Uterus (tissue), 4 donors: Measurements from ENCODE around the gene RHOBTB1. TPM values are rescaled to one million over a fixed set of nuclear protein-coding genes. Genes with fewer than 3 reads are reported as not detected.

Experiments used
- DNase-seq, 2 donors: peaks; one replicate each; pipeline ENCODE4 v3.0.0-alpha.2; 2019 to 2020
- H3K27ac ChIP-seq, 2 donors: fragments of 200-600 bp; sonication (generic); 1 replicate in 1 of 2; 2 replicates in 1 of 2; pipeline ENCODE4 v1.5.1; 2016 to 2018
- H3K27me3 ChIP-seq, 2 donors: fragments of 200-600 bp; sonication (generic); one replicate each; pipeline ENCODE4 v1.5.1; 2018 to 2019; ENCODE audit warnings: control low read depth in 1 of 2
- H3K36me3 ChIP-seq, 2 donors: fragments of 200-600 bp; sonication (generic); one replicate each; pipeline ENCODE4 v1.5.1; 2019; ENCODE audit warnings: control low read depth in 1 of 2
- H3K4me1 ChIP-seq, 2 donors: fragments of 200-600 bp; sonication (generic); one replicate each; pipeline ENCODE4 v1.5.1; 2018 to 2019; ENCODE audit warnings: control low read depth in 1 of 2
- H3K4me3 ChIP-seq, 2 donors: fragments of 200-600 bp; sonication (generic); 1 replicate in 1 of 2; 2 replicates in 1 of 2; pipeline ENCODE4 v1.5.1; 2018 to 2019; ENCODE audit warnings: mild to moderate bottlenecking in 1 of 2
- H3K9me3 ChIP-seq, 2 donors: fragments of 200-600 bp; sonication (generic); one replicate each; pipeline ENCODE4 v1.5.1; 2019; ENCODE audit warnings: control low read depth in 1 of 2
- POLR2A ChIP-seq, 2 donors: fragments of 450-650 bp; IDR thresholded peaks; one replicate each; pipeline ENCODE4 v1.6.1; 2016; ENCODE audit warnings: antibody characterized with exemption in 2 of 2, mild to moderate bottlenecking in 1 of 2, moderate library complexity in 1 of 2
- intact Hi-C: fragments of 100-400 bp; cut with DNase I; formaldehyde crosslinking; loops from one replicate; pipeline ENCODE4 v1.15.1; 2023; ENCODE audit warnings: low total_unique reads
- total RNA-seq, 4 donors: library from RNA; depleted of rRNA in 3 of 4; stranded (reverse); fragments of >200 nt in 3 of 4; gene quantifications; one replicate each; pipeline versions ENCODE4 v1.1.0 to v1.2.4, GENCODE V29; 2014 to 2023
- TF ChIP-seq, protein P1 (sequence below), 4 experiments: fragments of 200-600 bp in 2 of 4; fragments of 450-650 bp in 2 of 4; sonication (generic) in 2 of 4; IDR thresholded peaks; one replicate each; pipeline ENCODE4 v1.5.1; 2016 to 2019; ENCODE audit warnings: antibody characterized with exemption in 4 of 4, mild to moderate bottlenecking in 2 of 4, moderate library complexity in 1 of 4
- donor health status: DM: yes; HTN: yes; CAD: no.

The RHOBTB1 gene
- total RNA-seq, 4 donors from 2014 or later, result 6.9 to 67.5 (median 13.8) TPM

DNA sequence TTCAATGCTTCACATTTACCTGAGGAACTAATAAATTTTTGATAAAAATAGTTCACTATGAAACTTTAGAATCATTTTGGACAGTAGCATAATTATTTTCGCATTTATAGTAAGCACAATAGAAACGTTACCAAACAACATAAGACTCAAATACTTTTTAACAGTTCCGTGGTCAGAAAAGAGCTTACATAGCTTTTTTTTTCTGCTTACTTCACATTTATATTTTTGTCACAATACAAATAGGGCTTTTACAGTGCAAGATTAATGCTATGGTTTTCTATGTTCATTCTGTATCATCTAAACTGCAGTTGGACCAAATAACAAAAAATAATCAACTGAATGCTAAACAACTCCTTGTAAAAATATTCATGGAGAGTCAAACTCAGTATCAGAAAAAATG, 26.5 kb upstream of the RHOBTB1 start:
- Histone ChIP-seq H3K27me3 (no peaks in the 10 kb centered on the region), H3K9me3 (no peaks in the 10 kb centered on the region), H3K36me3 (no peaks in the 10 kb centered on the region), H3K27ac (no peak overlapping the region), H3K4me1 (no peaks in the 10 kb centered on the region), H3K4me3 (no peak overlapping the region)
- intact Hi-C loops, result no loop called here
- TF ChIP-seq, protein P1, sequence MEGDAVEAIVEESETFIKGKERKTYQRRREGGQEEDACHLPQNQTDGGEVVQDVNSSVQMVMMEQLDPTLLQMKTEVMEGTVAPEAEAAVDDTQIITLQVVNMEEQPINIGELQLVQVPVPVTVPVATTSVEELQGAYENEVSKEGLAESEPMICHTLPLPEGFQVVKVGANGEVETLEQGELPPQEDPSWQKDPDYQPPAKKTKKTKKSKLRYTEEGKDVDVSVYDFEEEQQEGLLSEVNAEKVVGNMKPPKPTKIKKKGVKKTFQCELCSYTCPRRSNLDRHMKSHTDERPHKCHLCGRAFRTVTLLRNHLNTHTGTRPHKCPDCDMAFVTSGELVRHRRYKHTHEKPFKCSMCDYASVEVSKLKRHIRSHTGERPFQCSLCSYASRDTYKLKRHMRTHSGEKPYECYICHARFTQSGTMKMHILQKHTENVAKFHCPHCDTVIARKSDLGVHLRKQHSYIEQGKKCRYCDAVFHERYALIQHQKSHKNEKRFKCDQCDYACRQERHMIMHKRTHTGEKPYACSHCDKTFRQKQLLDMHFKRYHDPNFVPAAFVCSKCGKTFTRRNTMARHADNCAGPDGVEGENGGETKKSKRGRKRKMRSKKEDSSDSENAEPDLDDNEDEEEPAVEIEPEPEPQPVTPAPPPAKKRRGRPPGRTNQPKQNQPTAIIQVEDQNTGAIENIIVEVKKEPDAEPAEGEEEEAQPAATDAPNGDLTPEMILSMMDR (IDR thresholded peaks at IDR 0.05), result no peak
- TF ChIP-seq POLR2A (IDR thresholded peaks at IDR 0.05), result no peak
- no peak for DNase-seq

DNA sequence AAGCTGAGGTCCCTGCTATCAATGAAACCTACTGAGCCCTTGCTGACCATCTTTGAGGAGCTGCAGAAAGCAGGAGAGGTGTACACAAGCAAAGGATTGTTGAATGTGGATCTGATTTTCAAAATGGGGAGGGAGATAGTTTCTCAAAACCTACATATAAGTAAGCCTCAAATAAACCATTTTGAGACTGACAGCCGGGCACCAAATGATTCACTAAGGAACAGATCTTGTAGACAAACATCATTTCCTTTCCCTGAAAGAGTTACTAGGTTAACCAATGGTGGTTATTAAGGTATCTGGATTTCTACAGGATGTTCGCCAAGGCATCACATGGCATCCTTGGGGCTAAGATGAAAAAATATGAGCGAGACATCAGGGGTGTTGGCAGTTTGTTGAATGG, 24.5 kb upstream of the RHOBTB1 start:
- peaks cover 0 to 11% of the 10 kb centered on the region in 2 donors for H3K4me1 ChIP-seq
- intact Hi-C loops, result no loop called here
- H3K9me3 ChIP-seq, result no peaks in the 10 kb centered on the region
- TF ChIP-seq, protein P1 (IDR thresholded peaks at IDR 0.05), result no peak
- TF ChIP-seq POLR2A (IDR thresholded peaks at IDR 0.05), result no peak
- H3K36me3 ChIP-seq, result no peaks in the 10 kb centered on the region
- no peak for DNase-seq
- H3K27me3 ChIP-seq, result no peaks in the 10 kb centered on the region
- H3K4me3 ChIP-seq, result no peak overlapping the region
- H3K27ac ChIP-seq, result no peak overlapping the region

DNA sequence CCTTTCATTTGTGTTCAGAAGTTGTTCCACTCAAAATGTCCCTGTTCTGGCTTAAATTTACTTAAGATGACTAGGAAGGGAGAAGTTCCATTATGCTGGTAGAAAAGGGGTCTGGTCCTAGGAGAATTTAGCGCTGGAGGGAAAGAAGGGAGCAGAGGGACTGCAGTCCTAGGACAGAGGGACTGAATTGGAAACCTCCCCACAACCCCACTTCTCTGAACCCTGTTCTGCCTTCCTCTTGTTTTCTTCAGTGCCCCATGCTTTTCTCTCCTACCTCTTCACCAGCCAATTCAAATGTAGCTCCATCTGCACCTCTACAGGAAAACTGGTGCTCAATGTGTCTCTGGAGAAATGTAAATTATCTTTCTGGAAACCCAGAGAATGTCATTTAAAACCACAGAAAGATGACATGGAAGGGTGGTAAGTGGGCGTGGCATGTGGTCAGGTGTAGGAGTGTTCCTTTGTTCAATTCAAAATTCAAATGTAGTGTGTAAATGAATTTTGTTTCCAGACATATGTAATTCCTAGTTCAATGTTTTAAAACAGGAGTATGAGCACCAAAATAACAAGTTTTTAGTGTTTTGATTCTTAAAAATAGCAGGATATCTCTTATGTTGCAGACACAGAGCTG, 24.0 kb upstream of the RHOBTB1 start:
- Histone ChIP-seq H3K9me3 (no peaks in the 10 kb centered on the region), H3K36me3 (no peaks in the 10 kb centered on the region), H3K4me3 (no peak overlapping the region), H3K27ac (no peak overlapping the region), H3K4me1 (peaks cover 0 to 13% of the 10 kb centered on the region in 2 donors), H3K27me3 (no peaks in the 10 kb centered on the region)
- intact Hi-C loops, result no loop called here
- TF ChIP-seq, protein P1 (IDR thresholded peaks at IDR 0.05), result no peak
- no peak for TF ChIP-seq POLR2A (IDR thresholded peaks at IDR 0.05)
- DNase-seq, result no peak

DNA sequence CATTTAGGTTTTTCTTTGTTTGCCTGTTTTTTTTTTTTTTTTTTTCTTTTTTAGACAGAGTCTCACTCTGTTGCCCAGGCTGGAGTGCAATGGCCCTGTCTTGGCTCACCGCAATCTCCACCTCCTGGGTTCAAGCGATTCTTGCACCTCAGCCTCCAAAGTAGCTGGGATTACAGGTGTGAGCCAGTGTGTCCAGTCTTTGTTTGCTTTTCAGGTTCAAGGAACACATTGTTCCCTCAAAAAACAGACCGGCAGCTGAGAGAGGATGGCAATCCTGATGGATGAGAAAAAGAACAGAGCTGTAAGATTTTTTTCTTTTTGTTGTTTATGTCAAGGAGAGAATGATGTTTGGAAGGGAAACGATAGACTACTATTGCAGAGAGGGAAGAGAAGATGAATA, 23.3 kb upstream of the RHOBTB1 start:
- Histone ChIP-seq H3K4me1 (peaks cover 0 to 13% of the 10 kb centered on the region in 2 donors), H3K27me3 (no peaks in the 10 kb centered on the region), H3K36me3 (no peaks in the 10 kb centered on the region), H3K27ac (no peak overlapping the region), H3K9me3 (no peaks in the 10 kb centered on the region), H3K4me3 (no peak overlapping the region)
- intact Hi-C loops, result no loop called here
- no peak for DNase-seq
- no peak for TF ChIP-seq POLR2A (IDR thresholded peaks at IDR 0.05)
- TF ChIP-seq, protein P1 (IDR thresholded peaks at IDR 0.05), result no peak

DNA sequence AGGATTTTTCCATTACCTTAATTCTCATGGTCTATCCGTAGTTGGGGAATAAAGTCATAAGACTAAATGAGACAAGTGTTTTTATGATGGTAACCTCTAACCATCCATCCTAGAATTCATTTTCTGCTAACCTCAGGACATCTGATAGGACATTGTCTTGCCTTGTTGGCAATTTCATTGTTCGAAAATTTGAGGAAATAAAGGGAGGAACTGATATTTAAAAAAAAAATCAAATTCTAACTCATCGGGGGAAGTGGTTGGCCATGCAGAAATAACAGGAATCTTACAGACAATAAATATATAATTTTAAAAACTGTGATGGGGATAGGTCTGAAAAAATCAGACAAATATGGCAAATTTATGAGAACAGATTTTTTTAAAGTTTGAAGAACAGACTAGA, 21.7 kb upstream of the RHOBTB1 start:
- intact Hi-C loops, result no loop called here
- Histone ChIP-seq H3K4me3 (no peak overlapping the region), H3K27me3 (no peaks in the 10 kb centered on the region), H3K9me3 (no peaks in the 10 kb centered on the region), H3K36me3 (no peaks in the 10 kb centered on the region), H3K27ac (peak overlapping the region; percentile 68 to 77), H3K4me1 (peaks cover 0 to 13% of the 10 kb centered on the region in 2 donors)
- no peak for DNase-seq
- no peak for TF ChIP-seq POLR2A (IDR thresholded peaks at IDR 0.05)
- TF ChIP-seq, protein P1 (IDR thresholded peaks at IDR 0.05), result no peak
